NCI-H2196 (cell line): ENCODE measurements around the gene KY.

Experiments
- DNase-seq: peaks from one replicate; lab custom pipeline; 2025; ENCODE audit not compliant: unreplicated experiment; lab: John Stamatoyannopoulos, UW

KY gene

DNA sequence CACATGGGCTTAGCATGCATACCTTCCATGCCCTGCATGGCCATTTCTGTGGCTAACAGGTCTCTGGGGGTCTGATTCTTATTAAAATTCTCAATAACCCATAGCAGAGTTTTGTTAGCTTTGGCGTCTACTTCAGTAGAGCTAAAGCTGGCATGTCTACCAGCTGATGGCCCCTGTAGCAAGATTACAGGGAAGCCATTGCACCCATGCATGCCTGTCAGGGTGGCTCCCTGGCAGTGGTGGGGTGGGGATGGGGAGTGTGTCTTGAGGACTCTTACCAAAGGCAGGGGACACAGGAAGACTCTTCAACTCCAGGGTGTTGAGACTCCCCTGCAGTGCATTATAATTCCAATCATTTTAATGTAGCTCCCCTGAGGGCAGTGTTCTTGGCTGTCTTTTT, 4.7 kb downstream of the KY start:
- DNase-seq: no peak

DNA sequence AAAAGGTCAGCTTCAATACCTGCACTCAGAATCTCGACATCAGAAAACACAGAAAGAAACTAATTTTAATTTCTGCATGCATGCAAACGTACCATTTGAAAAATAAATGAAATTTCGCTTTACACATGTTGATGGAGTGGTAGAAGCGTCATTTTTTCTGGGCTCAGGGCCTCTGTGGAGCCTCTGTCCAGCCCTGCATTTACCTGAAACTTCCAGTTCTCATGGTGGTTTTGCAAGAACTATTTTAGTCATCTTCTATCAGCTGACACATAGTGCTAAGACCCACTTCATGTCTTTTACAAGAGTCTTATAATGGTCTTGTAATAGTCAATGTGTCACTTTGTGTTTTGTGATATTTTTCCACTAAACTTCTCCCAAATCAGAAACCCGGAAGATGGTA, 5.3 kb downstream of the KY start:
- DNase-seq: no peak

- DNase-seq: no peak
Measured at GRCh38 chr3:134644731-134645514, 5.9 kb downstream of the KY start.

DNA sequence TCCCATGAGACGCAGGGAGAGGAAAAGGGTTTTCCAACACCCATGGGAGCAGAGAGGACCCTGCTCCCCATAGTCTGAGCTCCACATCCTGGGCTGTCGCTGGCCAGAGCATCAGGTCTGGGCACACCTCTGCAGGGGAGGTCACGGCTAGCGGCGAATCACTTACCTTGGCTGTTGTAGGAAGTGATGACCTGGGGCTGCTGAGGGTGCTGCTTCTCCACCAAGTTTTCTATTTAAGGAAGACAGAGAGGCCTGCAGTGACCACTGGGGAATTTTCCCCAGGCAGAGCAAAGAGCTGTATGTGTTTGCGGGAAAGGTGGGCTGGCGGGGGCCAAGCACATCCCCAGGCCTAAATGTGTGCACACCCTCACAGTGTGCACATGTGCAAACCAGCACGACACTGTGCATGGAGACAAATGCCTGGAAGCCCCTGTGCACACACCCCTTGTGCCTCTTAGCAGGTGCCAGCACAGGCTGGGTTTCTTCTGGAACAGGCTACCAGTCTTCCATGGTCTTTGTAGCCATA, 7.6 kb downstream of the KY start:
- no peak for DNase-seq

DNA sequence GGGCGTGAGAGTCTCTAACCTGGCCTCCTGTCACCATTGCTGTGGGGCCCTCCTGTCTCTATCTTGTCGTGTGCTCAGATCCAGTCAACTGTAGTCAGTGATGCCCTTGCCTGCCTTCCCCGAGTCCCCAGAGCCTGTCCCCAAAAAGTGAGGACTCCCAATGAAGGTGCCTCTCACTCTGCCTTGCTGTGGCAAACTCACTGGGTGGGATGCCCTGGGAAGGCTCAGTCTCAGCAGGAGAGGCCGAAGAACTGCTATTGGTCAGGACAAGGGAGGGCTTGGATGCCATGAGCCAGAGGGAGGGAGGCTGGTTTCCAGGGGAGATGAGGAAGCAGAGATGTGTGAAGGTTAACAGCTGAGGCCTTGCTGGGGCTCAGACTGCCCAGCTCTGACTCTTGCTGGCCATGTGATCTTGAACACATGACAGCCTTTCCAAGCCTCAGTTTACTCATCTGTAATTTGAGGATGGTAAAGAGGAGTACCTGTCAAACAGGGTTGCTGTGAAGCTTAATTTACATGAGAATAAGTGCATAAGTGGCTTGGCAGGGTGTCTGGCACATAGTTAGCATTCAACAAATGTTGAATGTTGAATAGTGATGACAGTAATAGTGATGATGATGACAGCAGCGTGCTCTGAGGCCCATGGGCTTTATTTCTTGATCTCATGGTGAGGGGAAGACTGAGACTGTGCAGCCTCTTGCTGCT, 8.2 kb downstream of the KY start:
- DNase-seq: no peak

- no peak for DNase-seq
Measured at GRCh38 chr3:134641671-134642300, 9.0 kb downstream of the KY start.

GRCh38 chr3:134640872-134641470, 9.9 kb downstream of the KY start:
- DNase-seq: no peak

DNA sequence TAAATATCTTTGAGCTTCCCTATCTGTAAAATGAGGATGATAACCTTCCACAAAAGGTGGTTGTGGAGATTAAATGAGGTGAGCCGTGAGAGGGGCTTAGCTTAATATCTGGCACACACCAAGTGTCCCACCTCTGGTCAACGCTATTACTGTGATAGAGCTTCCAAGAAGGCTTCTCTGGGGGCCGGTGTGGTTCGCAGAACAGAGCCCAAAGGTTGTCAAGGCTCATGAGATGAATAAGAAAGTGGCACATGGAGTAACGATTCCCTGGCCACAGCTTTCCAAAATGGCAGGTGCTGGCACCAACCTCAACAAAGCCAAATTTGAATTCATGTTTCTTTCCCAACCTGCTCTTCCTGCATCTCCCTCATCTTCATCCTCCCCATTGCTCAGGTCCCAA, 10.4 kb downstream of the KY start:
- no peak for DNase-seq

- DNase-seq: no peak
Measured at GRCh38 chr3:134638385-134639030, 12.3 kb downstream of the KY start.

GRCh38 chr3:134636406-134636805, 14.4 kb downstream of the KY start:
- no peak for DNase-seq

GRCh38 chr3:134630506-134630905, 20.3 kb downstream of the KY start:
- DNase-seq: no peak

DNA sequence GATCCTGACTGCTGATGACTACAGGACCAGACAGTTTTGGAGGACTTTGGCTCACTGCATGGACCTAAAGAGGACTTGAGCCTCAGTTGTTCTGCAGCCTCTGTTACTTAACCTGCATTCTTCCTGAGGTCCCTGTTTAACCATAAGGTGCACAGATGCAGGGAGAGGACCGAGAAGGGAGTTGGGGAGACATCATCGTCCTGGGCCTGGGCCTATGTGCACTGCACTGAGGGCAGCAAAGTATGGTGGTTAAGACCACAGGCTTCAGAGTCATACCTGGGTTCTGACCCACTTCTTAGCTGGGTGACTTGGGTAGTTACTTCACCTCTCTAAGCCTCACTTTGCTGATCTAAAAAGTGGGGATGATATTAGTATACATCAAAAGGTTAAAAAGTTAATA, 21.9 kb downstream of the KY start:
- DNase-seq: no peak

- DNase-seq: peak; percentile 16
Measured at GRCh38 chr3:134627831-134628230, 23.0 kb downstream of the KY start.

DNA sequence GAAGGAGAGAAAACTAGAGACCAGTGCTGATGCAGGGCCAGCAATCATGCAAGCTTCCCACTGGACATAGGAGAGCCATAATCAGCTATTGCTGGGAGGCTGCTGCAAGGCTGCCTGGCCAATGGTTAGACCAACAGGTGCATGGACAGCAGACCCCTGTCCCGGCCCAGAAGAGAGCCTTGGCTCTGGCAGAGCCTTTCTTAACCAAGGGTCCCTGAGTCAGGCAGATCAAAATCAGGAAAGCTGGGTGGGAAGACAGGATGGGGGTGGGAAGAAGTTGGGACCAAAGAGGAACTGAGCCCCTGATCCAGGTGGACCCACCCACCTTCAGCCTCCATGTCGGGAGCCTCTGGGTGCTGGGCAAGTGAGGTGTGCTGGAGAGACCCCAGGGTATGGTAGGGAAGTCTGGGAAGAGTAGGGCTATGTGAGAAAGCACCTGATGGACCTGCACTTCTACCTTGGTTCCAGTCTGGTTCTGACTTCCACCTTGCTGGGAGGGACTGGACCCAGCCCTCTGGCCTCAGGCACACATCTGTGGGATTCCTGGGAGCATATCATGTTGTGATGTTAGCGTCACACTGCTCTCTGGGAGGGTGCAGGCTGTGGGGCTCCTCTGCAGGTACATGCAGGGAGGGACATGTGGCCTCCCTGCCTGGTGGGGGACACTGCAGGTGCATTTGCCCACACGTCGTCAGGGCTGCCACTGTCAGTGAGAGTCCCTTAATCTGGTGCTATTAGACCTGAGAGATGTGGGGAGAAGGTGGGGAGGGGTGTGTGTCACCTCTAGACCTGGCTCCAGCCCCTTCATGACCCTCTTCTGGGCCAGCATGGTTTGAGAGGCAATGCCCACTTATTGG, 24.7 kb downstream of the KY start:
- DNase-seq: no peak

GRCh38 chr3:134625462-134625861, 25.4 kb downstream of the KY start:
- DNase-seq: no peak

GRCh38 chr3:134624537-134625287, 26.1 kb downstream of the KY start:
- DNase-seq: no peak

DNA sequence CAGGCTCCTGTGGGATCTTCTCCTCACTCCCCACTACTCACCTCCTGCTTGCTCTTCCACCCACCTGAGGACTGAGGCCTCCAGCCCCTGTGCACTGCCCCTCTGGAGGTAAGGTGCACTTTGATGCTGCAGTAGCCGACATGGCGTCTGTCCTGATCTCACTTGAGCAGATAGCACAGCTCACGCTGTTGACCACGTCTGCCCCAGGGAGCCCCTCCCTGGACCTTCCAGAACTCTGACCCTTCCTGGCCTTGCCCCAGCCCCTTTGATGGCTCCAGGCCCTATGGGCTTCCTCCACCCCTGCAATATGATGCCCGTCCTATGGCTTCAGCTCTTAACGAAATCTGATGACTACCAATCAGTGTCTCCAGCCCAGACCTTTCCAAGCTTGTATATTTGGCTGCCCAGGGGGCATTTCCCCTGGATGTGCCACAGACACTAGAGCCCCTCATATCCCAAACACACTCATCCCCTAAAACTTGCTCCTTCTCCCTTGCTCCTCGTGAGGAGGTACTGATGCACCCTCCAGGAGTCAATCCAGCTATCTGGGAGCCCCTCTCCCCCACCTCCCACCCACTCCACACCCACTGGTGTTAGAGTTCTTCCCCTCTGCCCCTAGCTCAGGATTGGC, 27.1 kb downstream of the KY start:
- no peak for DNase-seq

DNA sequence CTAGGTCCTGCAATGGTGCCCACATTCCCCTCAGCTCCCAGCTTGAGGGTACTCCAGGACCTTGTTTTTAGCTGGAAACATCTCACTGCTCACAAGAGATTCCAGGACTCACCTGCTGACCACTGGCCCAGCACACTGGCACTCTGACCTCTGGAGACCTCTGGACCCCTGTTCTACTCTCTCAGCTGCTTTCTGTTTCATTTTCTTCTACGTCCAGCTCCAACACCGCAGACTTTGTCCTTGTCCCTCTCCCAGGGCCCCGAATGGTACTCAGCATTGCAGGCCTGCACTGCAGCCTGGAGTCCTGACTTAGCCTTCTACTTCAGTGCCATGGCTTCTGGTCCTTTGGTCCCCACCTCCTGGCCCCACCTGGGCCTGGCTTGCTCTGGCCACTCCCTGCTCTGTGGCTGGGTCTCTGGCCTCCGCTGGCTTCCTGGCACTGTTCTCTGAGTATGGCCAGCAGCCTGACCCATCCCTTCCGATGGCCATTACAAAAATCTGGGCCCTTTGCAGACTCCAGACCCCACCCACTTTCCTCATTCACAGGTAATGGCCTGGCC, 27.9 kb downstream of the KY start:
- no peak for DNase-seq

- DNase-seq: no peak
Measured at GRCh38 chr3:134621854-134622253, 29.0 kb downstream of the KY start.
